Astrocyte of the spinal cord (primary cell): ENCODE results near the gene CENPN.

Experiments
- DNase-seq: peaks from one replicate; pipeline ENCODE4 v3.0.0; 2011; ENCODE audit warnings: low read depth, low spot score
- H3K4me3 ChIP-seq: 2 replicates; pipeline ENCODE4 v1.5.1; 2011; ENCODE audit warnings: low read depth, mild to moderate bottlenecking, low read length, moderate library complexity
- in situ Hi-C: cut with HindIII; loops from 2 replicates; pipeline ENCODE4 v1.10.0; 2017; ENCODE audit warnings: low sequenced_read_pairs
- TF ChIP-seq, protein P1 (sequence below): IDR thresholded peaks from 2 replicates; pipeline ENCODE4 v1.5.1; 2012; ENCODE audit warnings: low read depth, mild to moderate bottlenecking, low read length, inconsistent platforms

Gene CENPN

DNA sequence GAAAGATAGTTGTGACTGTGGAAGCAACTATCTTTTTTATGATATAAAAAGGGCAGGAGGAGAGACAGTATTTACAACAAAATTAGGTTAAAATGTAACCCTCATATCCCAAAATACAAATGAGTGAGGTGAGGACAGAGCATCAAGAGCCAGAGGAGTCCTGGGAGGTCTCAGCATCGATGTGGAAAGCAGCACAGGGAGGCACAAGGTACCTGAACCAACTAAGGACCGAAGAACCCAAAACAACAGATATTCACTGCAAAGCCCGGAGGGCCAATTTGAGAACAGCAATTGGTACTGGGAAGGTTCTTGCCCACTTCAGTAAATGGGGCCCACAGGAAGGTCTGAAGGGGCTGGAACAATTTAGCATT lies 37.9 kb upstream of the CENPN start:
- in situ Hi-C loops: no loop called here
- TF ChIP-seq, protein P1, sequence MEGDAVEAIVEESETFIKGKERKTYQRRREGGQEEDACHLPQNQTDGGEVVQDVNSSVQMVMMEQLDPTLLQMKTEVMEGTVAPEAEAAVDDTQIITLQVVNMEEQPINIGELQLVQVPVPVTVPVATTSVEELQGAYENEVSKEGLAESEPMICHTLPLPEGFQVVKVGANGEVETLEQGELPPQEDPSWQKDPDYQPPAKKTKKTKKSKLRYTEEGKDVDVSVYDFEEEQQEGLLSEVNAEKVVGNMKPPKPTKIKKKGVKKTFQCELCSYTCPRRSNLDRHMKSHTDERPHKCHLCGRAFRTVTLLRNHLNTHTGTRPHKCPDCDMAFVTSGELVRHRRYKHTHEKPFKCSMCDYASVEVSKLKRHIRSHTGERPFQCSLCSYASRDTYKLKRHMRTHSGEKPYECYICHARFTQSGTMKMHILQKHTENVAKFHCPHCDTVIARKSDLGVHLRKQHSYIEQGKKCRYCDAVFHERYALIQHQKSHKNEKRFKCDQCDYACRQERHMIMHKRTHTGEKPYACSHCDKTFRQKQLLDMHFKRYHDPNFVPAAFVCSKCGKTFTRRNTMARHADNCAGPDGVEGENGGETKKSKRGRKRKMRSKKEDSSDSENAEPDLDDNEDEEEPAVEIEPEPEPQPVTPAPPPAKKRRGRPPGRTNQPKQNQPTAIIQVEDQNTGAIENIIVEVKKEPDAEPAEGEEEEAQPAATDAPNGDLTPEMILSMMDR: no peak
- no peak for DNase-seq
- H3K4me3 ChIP-seq: no peak overlapping the region

DNA sequence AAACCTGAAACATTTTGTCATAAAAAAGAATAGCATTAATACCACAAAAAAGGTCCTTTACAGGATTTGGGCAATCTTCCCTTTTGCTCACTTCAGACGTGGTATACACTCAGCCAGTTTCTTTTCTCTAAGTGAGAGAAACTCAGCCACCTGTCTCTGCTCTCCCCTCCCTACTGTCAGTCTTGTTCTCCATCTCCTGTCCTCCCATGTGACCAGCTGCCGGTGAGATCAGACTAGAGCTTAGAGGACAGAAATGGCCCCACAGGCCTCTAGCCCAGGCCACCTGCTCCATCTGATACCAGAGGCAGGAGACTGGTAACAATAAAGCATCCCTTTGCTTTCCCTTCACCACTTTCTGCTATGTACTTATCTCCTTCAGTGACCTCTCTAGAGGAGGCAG lies 35.2 kb upstream of the CENPN start:
- H3K4me3 ChIP-seq: no peak overlapping the region
- in situ Hi-C loops: no loop called here
- TF ChIP-seq, protein P1: no peak
- DNase-seq: no peak

DNA sequence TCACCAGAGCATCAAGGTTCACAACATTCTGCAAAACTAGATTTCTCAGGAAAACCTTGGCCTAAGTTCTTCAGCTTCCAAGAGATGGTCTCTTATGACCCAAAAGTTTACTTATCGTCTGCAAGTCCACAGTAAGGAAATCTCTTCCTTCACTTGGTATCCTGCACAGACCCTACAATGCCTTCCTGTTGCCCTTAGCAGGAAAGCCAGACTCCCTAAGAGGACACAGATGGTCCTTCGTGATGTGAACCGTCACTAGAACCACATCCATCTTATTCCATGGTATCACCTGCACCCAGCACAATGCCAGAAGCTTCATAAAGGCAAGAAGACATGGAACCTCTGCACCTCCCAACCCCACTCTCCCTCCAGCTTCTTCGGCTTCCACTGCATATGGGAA lies 34.4 kb upstream of the CENPN start:
- TF ChIP-seq, protein P1: no peak
- no peak for DNase-seq
- H3K4me3 ChIP-seq: no peak overlapping the region
- in situ Hi-C loops: no loop called here

DNA sequence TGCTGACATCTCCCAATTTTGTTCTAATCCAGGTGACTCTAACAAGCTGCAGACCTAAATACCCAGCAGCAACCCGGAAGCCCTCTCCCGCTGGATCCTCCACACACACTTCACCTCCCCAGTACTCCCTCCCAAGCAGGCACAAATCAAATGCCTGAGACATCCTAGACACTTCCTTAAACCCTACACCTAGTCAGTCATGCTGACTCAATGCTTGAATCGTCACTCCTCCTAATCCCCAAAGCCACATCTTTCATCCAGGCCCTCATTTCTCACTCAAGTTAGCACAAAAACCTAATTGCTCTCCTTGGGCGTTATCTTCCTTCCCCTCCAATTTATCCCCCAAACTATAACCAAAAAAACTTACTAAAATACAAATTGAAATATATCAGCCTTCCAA lies 33.0 kb upstream of the CENPN start:
- in situ Hi-C loops: no loop called here

DNA sequence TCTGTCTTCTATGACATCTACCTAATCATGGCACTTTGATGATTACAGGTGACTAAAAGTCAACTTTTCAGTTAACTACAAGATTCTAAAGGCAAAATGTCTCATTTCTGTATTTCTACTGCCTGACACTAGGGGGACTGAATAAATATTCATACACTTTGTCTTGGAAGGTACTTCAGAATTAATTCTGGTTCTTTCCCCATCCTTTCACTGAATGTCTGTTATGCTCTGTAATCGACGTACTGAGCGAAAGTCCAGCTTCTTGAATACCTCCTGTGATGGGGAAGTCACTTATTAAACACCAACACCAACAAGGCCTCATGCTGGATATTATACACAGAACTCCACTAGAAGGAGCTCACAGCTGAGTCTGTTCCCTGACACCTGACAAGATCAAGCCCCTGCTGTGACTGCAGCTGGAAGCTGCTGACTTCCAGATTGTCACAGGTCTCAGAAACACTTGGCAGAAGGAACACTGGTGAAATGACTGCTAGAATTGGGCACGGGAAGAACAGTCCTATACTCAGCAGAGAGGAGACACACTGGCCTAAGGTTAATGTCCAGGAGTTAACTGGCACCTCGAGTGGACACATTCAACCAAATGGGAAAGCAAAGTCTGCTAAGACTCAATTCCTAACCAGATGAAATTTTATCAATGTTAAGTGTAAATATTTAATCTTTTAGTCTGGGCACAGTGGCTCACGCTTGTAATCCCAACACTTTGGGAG lies 32.2 kb upstream of the CENPN start:
- DNase-seq: no peak
- in situ Hi-C loops: no loop called here
- TF ChIP-seq, protein P1: peak; percentile 42
- H3K4me3 ChIP-seq: no peak overlapping the region

More for the DNA sequence above, 33.0 kb upstream of the CENPN start:
- H3K4me3 ChIP-seq: no peak overlapping the region
- TF ChIP-seq, protein P1: no peak
- no peak for DNase-seq

DNA sequence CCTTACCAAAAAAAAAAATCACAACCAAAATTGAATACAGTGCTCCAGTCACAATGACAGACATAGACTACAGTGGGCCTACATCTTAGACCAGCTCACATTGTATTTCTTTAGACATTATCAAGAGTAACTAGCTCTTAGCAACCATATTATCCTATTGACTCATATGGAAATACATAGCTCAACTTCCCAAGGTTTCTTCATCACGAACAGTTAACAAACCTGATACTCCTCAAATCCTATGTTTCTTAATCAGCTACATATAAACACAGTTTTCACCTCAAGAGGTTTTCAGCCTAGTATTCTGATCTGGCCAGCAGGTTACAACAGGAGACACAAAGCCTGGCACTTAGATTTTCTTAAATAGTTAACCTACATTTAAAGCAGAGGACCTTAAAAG lies 30.1 kb upstream of the CENPN start:
- no peak overlapping the region for H3K4me3 ChIP-seq
- in situ Hi-C loops: no loop called here
- TF ChIP-seq, protein P1: no peak
- no peak for DNase-seq

DNA sequence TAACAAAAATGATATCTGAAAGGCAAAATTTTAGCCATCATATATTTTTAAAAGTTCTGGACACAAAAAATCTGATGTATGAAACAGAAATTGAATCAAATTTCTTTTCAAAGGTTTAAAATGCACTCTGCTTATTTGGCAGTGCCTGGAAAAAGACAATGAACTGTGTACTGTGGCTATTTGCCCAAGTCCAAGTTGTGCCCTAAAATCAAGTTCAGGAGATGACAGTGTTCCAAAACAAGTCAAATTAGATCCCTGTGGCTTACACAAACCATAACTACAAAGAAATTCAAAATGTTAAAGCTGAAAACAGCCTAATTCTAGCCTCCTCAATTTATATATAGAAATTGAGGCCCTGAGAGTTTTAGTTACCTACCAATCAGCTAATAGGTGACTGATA lies 25.9 kb upstream of the CENPN start:
- in situ Hi-C loops: no loop called here
- DNase-seq: no peak
- TF ChIP-seq, protein P1: no peak
- H3K4me3 ChIP-seq: no peak overlapping the region
